ENCODE measurements around the gene ASAP2. TPM values are rescaled to one million over a fixed set of nuclear protein-coding genes. Genes with fewer than 3 reads are reported as not detected.

The ASAP2 gene
- total RNA-seq, 4 donors from 2014 or later: 28.2 to 38.0 (median 31.7) TPM

DNA sequence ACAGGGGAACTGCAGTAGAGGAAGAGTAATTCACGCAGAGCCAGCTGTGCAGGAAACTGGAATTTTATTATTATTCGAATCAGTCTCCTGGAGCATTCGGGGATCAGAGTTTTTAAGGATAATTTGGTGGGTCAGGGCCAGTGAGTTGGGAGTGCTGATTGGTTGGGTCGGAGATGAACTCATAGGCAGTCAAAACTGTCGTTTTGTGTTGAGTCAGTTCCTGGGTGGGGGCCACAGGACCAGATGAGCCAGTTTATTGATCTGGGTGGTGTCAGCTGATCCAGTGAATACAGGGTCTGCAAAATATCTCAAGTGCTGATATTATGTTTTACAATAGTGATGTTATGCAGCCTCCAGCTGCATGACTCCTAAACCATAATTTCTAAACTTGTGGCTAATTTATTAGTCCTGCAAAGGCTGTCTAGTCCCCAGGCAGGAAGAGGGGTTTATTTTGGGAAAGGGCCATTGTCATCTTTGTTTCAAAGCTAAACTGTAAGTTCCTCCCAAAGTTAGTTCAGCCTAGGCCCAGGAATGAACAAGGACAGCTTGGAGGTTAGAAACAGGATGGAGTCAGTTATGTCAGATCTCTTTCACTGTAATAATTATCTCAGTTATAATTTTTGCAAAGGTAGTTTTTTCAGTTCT lies 67.0 kb downstream of the ASAP2 start:
- WGBS, 2 donors: 61 to 62% methylated on average over 5 of the region's 5 CpGs
- Histone ChIP-seq H3K36me3 (no peaks in the 10 kb centered on the region), H3K27ac (no peak overlapping the region), H3K9me3 (no peaks in the 10 kb centered on the region), H3K27me3 (no peaks in the 10 kb centered on the region), H3K4me3 (no peak overlapping the region), H3K4me1 (peaks cover 0 to 52% (median 14%) of the 10 kb centered on the region in 4 donors)
- DNase-seq (ENCODE audit: low spot score in 2 of 2): no peak
- TF ChIP-seq EP300 (IDR thresholded peaks at IDR 0.05) (no peak), POLR2A (IDR thresholded peaks at IDR 0.05) (no peak)
- TF ChIP-seq, protein P1, sequence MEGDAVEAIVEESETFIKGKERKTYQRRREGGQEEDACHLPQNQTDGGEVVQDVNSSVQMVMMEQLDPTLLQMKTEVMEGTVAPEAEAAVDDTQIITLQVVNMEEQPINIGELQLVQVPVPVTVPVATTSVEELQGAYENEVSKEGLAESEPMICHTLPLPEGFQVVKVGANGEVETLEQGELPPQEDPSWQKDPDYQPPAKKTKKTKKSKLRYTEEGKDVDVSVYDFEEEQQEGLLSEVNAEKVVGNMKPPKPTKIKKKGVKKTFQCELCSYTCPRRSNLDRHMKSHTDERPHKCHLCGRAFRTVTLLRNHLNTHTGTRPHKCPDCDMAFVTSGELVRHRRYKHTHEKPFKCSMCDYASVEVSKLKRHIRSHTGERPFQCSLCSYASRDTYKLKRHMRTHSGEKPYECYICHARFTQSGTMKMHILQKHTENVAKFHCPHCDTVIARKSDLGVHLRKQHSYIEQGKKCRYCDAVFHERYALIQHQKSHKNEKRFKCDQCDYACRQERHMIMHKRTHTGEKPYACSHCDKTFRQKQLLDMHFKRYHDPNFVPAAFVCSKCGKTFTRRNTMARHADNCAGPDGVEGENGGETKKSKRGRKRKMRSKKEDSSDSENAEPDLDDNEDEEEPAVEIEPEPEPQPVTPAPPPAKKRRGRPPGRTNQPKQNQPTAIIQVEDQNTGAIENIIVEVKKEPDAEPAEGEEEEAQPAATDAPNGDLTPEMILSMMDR (IDR thresholded peaks at IDR 0.05): no peak

DNA sequence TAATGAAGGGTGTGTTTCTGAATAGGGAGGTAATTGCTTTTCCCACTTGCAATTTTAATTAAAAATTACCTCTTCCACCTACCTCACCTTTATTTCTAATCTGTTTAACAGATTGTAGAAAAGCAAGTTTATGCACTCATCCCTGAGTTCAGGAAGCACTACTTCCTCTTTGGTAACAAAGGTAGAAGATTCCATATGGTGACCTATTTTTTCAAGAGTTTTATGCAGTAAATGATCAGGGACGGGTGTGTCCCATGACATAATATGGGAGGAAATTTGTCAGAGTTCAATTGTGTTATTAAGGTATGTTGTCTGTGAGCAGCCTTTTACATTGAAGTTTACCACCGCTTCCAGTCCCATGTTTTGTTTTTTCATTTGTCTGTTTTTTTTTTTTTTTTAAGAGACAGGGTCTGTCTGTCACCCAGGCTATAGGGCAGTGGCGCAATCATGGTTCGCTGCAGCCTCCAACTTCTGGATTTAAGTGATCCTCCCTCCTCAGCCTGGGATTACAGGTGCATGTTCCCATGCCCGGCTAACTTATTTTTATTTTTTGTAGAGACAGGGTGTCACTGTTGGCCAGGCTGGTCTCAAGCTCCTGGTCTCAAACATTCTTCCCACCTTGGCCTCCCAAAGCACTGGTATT lies 68.2 kb downstream of the ASAP2 start:
- Histone ChIP-seq H3K4me1 (peaks cover 0 to 50% (median 11%) of the 10 kb centered on the region in 4 donors), H3K4me3 (no peak overlapping the region), H3K9me3 (no peaks in the 10 kb centered on the region), H3K36me3 (peaks cover 0 to 1% (median 0%) of the 10 kb centered on the region in 3 donors), H3K27ac (no peak overlapping the region), H3K27me3 (no peaks in the 10 kb centered on the region)
- DNase-seq (ENCODE audit: low spot score in 2 of 2): no peak
- TF ChIP-seq, protein P1 (IDR thresholded peaks at IDR 0.05): no peak
- TF ChIP-seq EP300 (IDR thresholded peaks at IDR 0.05): no peak
- TF ChIP-seq POLR2A (IDR thresholded peaks at IDR 0.05): no peak
- WGBS, 2 donors: 96 to 97% methylated on average over 5 of the region's 5 CpGs

DNA sequence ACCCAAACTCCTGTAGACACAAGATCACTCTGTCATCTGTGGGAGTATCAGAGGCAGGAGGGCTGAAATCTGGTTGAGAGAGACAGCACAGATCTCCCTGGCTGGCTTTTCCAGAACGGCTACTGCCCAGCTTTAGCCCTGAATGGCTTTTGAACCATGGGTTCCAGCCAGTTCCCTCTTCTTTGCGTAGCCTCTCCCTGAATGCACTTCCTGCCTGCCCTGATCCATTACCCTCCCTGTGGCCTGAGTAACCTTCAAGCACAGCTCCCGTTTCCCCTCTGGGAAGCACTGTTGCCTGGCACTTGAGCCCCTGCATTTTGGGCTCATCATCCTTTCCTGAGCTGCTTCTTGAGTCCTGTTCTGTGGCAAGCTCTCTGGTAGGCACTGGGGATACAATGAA lies 68.8 kb downstream of the ASAP2 start:
- Histone ChIP-seq H3K27me3 (no peaks in the 10 kb centered on the region), H3K4me1 (peaks cover 0 to 46% (median 11%) of the 10 kb centered on the region in 4 donors), H3K36me3 (peaks cover 0 to 7% (median 0%) of the 10 kb centered on the region in 3 donors), H3K4me3 (no peak overlapping the region), H3K9me3 (no peaks in the 10 kb centered on the region), H3K27ac (no peak overlapping the region)
- DNase-seq (ENCODE audit: low spot score in 2 of 2): no peak
- no peak for TF ChIP-seq POLR2A (IDR thresholded peaks at IDR 0.05)
- TF ChIP-seq, protein P1 (IDR thresholded peaks at IDR 0.05): no peak
- no peak for TF ChIP-seq EP300 (IDR thresholded peaks at IDR 0.05)
- WGBS, 2 donors: 31 to 37% methylated on average over 3 of the region's 3 CpGs

DNA sequence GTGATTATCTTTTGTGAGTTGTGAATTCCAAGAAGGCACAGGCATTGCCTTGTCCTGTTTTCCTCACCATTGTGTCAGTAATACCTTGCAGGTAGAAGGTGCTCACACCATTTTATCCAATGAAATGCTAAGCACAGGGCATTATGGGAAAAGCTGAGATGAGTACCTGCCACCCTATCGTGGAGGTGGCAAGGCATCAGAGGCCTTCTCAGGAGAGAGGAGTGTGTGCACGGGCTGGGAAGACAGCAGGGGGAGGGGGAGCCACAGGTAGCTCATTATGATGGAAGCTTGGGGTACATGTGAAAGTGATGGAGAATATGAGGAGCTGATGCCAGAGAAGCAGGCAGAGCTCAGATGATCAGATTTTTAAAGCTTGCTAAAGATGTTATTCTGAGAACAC lies 69.5 kb downstream of the ASAP2 start:
- no peak for DNase-seq (ENCODE audit: low spot score in 2 of 2)
- Histone ChIP-seq H3K4me3 (no peak overlapping the region), H3K27ac (no peak overlapping the region), H3K27me3 (no peaks in the 10 kb centered on the region), H3K36me3 (peaks cover 0 to 11% (median 0%) of the 10 kb centered on the region in 3 donors), H3K9me3 (no peaks in the 10 kb centered on the region), H3K4me1 (peaks cover 0 to 46% (median 11%) of the 10 kb centered on the region in 4 donors)
- TF ChIP-seq EP300 (IDR thresholded peaks at IDR 0.05): no peak
- no peak for TF ChIP-seq POLR2A (IDR thresholded peaks at IDR 0.05)
- TF ChIP-seq, protein P1 (IDR thresholded peaks at IDR 0.05): no peak
- 89 to 96% methylated on average over 2 of the region's 2 CpGs for WGBS, 2 donors

DNA sequence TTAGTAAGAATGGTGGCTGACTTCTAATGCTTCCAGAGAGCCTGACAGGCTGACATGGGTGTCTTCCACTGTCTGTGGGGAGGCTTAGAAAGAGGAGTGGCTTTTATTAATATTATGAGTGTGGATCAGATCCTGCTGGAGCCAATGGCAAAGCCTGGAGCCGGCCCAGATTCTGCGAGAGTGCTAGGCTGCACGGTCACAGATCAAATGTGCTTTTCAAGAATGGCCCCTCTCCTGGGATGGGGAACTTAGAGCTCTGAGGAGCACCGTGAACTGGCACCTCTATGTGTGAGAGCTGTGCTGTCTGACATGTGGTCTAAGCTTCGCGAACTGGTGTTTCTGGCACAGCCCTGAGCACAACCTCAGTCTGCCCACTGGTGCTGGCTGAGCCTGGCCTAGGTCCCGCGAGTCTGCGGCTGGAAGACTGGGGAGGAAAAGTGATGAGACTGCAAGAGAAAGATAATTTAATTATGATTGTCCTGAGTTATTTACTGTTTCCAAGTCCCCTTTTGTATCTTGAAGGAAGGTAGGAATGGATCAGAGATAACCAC lies 70.4 kb downstream of the ASAP2 start:
- peaks cover 0 to 16% (median 0%) of the 10 kb centered on the region in 3 donors for H3K36me3 ChIP-seq
- peaks cover 0 to 46% (median 11%) of the 10 kb centered on the region in 4 donors for H3K4me1 ChIP-seq
- no peak overlapping the region for H3K27ac ChIP-seq
- H3K27me3 ChIP-seq: no peaks in the 10 kb centered on the region
- no peak overlapping the region for H3K4me3 ChIP-seq
- DNase-seq (ENCODE audit: low spot score in 2 of 2): no peak
- H3K9me3 ChIP-seq: no peaks in the 10 kb centered on the region
- TF ChIP-seq EP300 (IDR thresholded peaks at IDR 0.05) (no peak), POLR2A (IDR thresholded peaks at IDR 0.05) (no peak)
- TF ChIP-seq, protein P1 (IDR thresholded peaks at IDR 0.05): no peak
- WGBS, 2 donors: 73 to 77% methylated on average over 9 of the region's 9 CpGs

Measured in tibial nerve (tissue), 4 donors.